Vagina (tissue), 2 donors: ENCODE data around the gene ERC2. TPM values are rescaled to one million over a fixed set of nuclear protein-coding genes. Genes with fewer than 3 reads are reported as not detected.

ENCODE experiments used
- DNase-seq, 2 donors: peaks; one replicate each; pipeline ENCODE4 v3.0.0-alpha.2; 2017; ENCODE audit errors: extremely low spot score in 2 of 2
- H3K27ac ChIP-seq: fragments of 200-600 bp; sonication (generic); one replicate; pipeline ENCODE4 v1.5.1; 2019
- H3K27me3 ChIP-seq: fragments of 200-600 bp; sonication (generic); one replicate; pipeline ENCODE4 v1.5.1; 2019
- H3K36me3 ChIP-seq, 2 donors: fragments of 200-600 bp; sonication (generic); one replicate each; pipeline ENCODE4 v1.5.1; 2017 to 2019
- H3K4me1 ChIP-seq: fragments of 200-600 bp; sonication (generic); one replicate; pipeline ENCODE4 v1.5.1; 2019
- H3K4me3 ChIP-seq, 2 donors: fragments of 200-600 bp; sonication (generic); 1 replicate in 1 of 2; 2 replicates in 1 of 2; pipeline ENCODE4 v1.5.1; 2016 to 2019
- H3K9me3 ChIP-seq: fragments of 200-600 bp; sonication (generic); one replicate; pipeline ENCODE4 v1.5.1; 2019
- CTCF ChIP-seq, 3 experiments: fragments of 450-650 bp in 2 of 3; fragments of 200-600 bp in 1 of 3; sonication (generic) in 1 of 3; IDR thresholded peaks; one replicate each; pipeline ENCODE4 v1.5.1; 2017 to 2019; ENCODE audit warnings: antibody characterized with exemption in 3 of 3, mild to moderate bottlenecking in 2 of 3, moderate library complexity in 2 of 3
- POLR2A ChIP-seq, 2 donors: fragments of 450-650 bp; IDR thresholded peaks; one replicate each; pipeline ENCODE4 v1.6.1; 2017; ENCODE audit warnings: antibody characterized with exemption in 2 of 2, mild to moderate bottlenecking in 2 of 2, moderate library complexity in 2 of 2
- POLR2AphosphoS5 ChIP-seq, 2 donors: sonication (generic); formaldehyde crosslinking; IDR thresholded peaks; one replicate each; pipeline ENCODE4 v1.9.0; 2017; ENCODE audit warnings: antibody characterized with exemption in 2 of 2, mild to moderate bottlenecking in 2 of 2, low read depth in 1 of 2; ENCODE audit not compliant: insufficient read depth in 1 of 2
- intact Hi-C: fragments of 100-400 bp; cut with DNase I; formaldehyde crosslinking; loops from one replicate; pipeline ENCODE4 v1.15.1; 2023
- total RNA-seq: library from RNA; depleted of rRNA; stranded (reverse); fragments of >200 nt; gene quantifications from one replicate; pipeline ENCODE4 v1.2.3, GENCODE V29; 2016

ERC2 gene
- total RNA-seq, 1 donor from 2014 or later = 1.2 TPM

GRCh38 chr3:56003129-56003528 is 465.1 kb downstream of the ERC2 start:
- Histone ChIP-seq H3K4me3 (no peak overlapping the region), H3K9me3 (no peaks in the 10 kb centered on the region), H3K27ac (no peak overlapping the region), H3K36me3 (no peaks in the 10 kb centered on the region), H3K4me1 (no peaks in the 10 kb centered on the region), H3K27me3 (no peaks in the 10 kb centered on the region)
- no peak for DNase-seq
- intact Hi-C loops = no loop called here
- no peak for TF ChIP-seq POLR2AphosphoS5 (IDR thresholded peaks at IDR 0.05; ENCODE audit: insufficient read depth in 1 of 2, low read depth in 1 of 2)
- TF ChIP-seq CTCF (IDR thresholded peaks at IDR 0.05) = no peak
- TF ChIP-seq POLR2A (IDR thresholded peaks at IDR 0.05) = no peak

GRCh38 chr3:56001991-56002390 is 466.3 kb downstream of the ERC2 start:
- H3K4me3 ChIP-seq = no peak overlapping the region
- TF ChIP-seq CTCF (IDR thresholded peaks at IDR 0.05) = no peak
- no peak for TF ChIP-seq POLR2AphosphoS5 (IDR thresholded peaks at IDR 0.05; ENCODE audit: insufficient read depth in 1 of 2, low read depth in 1 of 2)
- no peak for TF ChIP-seq POLR2A (IDR thresholded peaks at IDR 0.05)
- H3K27me3 ChIP-seq = no peaks in the 10 kb centered on the region
- no peaks in the 10 kb centered on the region for H3K9me3 ChIP-seq
- H3K27ac ChIP-seq = no peak overlapping the region
- no peaks in the 10 kb centered on the region for H3K4me1 ChIP-seq
- intact Hi-C loops = no loop called here
- DNase-seq = no peak
- no peaks in the 10 kb centered on the region for H3K36me3 ChIP-seq

- no peak for TF ChIP-seq POLR2AphosphoS5 (IDR thresholded peaks at IDR 0.05; ENCODE audit: insufficient read depth in 1 of 2, low read depth in 1 of 2)
- no peak for TF ChIP-seq CTCF (IDR thresholded peaks at IDR 0.05)
- Histone ChIP-seq H3K27ac (no peak overlapping the region), H3K36me3 (no peaks in the 10 kb centered on the region), H3K4me3 (no peak overlapping the region), H3K4me1 (no peaks in the 10 kb centered on the region), H3K27me3 (no peaks in the 10 kb centered on the region), H3K9me3 (no peaks in the 10 kb centered on the region)
- intact Hi-C loops = no loop called here
- no peak for DNase-seq
These were observed 466.7 kb downstream of the ERC2 start for GRCh38 chr3:56001537-56001936.

GRCh38 chr3:55989366-55989765 is 478.9 kb downstream of the ERC2 start:
- TF ChIP-seq POLR2A (IDR thresholded peaks at IDR 0.05) (no peak), CTCF (IDR thresholded peaks at IDR 0.05) (no peak), POLR2AphosphoS5 (IDR thresholded peaks at IDR 0.05; ENCODE audit: insufficient read depth in 1 of 2, low read depth in 1 of 2) (no peak)
- intact Hi-C loops = no loop called here

GRCh38 chr3:55988905-55989304 is 479.4 kb downstream of the ERC2 start:
- H3K27me3 ChIP-seq = no peaks in the 10 kb centered on the region
- no peaks in the 10 kb centered on the region for H3K36me3 ChIP-seq
- no peak overlapping the region for H3K27ac ChIP-seq
- TF ChIP-seq POLR2A (IDR thresholded peaks at IDR 0.05) (no peak), CTCF (IDR thresholded peaks at IDR 0.05) (no peak), POLR2AphosphoS5 (IDR thresholded peaks at IDR 0.05; ENCODE audit: insufficient read depth in 1 of 2, low read depth in 1 of 2) (no peak)
- H3K4me3 ChIP-seq = no peak overlapping the region
- intact Hi-C loops = no loop called here
- no peaks in the 10 kb centered on the region for H3K9me3 ChIP-seq
- no peaks in the 10 kb centered on the region for H3K4me1 ChIP-seq
- DNase-seq = no peak

More at GRCh38 chr3:55989366-55989765, 478.9 kb downstream of the ERC2 start:
- no peak overlapping the region for H3K27ac ChIP-seq
- no peak overlapping the region for H3K4me3 ChIP-seq
- H3K36me3 ChIP-seq = no peaks in the 10 kb centered on the region
- no peak for DNase-seq
- no peaks in the 10 kb centered on the region for H3K27me3 ChIP-seq
- H3K9me3 ChIP-seq = no peaks in the 10 kb centered on the region
- H3K4me1 ChIP-seq = no peaks in the 10 kb centered on the region
